NCI-H446 (cell line): Measurements from ENCODE around the gene KMT2E.
"Not testable (repeated sequence)": the region's sequence is repeated elsewhere in the genome, so short reads cannot be mapped to it uniquely, and the experiment has no call there.

Source experiments
- DNase-seq, 2 experiments: peaks; one replicate each; lab custom pipeline; 2025; lab: John Stamatoyannopoulos, UW

KMT2E gene, protein sequence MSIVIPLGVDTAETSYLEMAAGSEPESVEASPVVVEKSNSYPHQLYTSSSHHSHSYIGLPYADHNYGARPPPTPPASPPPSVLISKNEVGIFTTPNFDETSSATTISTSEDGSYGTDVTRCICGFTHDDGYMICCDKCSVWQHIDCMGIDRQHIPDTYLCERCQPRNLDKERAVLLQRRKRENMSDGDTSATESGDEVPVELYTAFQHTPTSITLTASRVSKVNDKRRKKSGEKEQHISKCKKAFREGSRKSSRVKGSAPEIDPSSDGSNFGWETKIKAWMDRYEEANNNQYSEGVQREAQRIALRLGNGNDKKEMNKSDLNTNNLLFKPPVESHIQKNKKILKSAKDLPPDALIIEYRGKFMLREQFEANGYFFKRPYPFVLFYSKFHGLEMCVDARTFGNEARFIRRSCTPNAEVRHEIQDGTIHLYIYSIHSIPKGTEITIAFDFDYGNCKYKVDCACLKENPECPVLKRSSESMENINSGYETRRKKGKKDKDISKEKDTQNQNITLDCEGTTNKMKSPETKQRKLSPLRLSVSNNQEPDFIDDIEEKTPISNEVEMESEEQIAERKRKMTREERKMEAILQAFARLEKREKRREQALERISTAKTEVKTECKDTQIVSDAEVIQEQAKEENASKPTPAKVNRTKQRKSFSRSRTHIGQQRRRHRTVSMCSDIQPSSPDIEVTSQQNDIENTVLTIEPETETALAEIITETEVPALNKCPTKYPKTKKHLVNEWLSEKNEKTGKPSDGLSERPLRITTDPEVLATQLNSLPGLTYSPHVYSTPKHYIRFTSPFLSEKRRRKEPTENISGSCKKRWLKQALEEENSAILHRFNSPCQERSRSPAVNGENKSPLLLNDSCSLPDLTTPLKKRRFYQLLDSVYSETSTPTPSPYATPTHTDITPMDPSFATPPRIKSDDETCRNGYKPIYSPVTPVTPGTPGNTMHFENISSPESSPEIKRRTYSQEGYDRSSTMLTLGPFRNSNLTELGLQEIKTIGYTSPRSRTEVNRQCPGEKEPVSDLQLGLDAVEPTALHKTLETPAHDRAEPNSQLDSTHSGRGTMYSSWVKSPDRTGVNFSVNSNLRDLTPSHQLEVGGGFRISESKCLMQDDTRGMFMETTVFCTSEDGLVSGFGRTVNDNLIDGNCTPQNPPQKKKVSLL (N-terminal part only)

DNA sequence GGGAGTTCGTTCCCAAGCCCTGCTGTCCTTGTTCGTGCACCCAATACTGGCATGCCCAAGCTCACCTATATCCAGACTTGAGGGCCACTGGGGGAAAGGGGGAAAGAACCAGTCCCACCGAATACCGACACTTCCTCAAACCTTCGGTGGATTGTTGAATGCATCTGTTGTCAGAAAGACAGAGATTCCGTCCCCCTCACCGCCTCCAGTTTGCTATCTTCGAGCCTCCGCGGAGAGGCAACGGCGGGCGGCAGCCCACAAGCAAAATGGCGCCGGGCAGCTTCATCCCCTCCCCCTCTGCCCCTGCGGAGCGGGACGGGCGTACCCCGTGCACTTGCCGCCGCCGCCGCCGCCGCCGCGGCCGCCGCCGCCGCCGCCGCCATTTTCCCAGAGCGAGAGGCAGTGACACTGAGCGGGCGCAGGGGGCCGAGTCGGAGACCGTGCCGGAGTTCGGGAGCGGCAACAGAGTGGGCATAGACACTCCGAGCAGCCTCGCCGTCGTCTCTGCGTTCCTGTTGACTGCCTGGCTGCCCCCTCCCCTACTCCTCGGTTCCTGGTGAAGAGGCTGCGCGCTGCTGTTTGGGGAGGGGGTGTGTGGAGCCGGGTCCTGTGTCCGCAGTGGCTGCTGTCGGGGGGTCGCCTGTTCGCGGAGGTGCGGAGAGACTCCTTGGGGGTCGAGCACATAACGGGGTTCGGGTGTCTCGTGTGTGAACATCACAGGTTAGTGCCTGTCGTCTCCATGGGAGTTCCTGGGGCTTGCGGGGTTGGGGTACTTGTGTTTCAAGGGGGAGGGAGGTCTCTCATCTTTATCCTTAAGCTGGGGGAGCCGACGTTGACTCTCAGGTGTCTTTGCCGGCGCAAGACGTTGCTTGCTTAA, at the start of gene KMT2E:
TSS of gene KMT2E (plus strand) at position 390 of the 877 bp plus-strand sequence. CDS start 26,748 bp downstream, outside the sequence.
- DNase-seq, result peak; percentile 63 to 88

DNA sequence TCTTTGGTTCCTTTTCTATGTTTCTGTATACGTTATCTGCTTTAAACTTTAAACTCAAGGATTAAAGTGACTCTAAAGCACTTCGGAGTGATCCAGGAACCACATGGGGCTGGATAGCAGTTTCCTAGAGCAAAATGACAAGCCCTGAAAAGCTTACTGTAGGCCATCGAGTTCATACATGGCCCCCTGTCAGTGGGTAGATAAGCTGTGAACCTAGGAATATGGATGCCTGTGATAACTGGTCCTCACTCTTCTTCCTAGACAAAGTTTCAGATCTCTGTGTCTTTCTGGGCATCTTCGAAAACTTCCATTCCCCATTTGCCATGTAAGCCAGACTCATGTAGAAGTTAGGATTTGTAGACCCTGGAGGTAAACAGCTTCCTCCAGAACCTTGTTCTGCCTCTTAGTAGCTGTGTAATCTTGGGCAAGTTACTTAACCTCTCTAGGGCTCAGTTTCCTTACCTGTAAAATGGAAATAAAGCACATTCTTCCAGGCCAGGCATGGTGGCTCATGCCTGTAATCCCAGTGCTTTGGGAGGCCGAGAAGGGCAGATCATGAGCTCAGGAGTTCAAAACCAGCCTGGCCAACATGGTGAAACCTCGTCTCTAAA, 49.3 kb upstream of the KMT2E start:
- no peak for DNase-seq

DNA sequence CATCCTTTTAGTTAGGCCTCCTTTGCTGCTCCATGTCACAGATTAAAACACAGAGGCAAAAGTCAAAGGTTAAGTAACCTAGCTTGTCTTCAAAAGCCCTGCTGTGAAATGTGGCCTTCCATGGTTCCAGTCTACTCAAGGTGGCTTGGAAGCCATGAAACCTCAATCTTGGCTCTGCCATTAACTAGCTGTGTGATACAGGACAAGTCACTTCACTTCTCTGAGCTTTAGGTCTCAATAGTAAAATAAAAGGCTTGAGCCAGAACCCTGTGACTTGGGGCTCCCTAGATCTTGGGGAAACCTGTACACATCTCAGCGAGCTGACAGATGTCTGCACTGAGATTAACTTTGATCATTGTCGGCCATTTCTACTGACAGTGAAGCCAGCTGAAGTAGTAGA, 48.0 kb upstream of the KMT2E start:
- DNase-seq, result no peak

DNA sequence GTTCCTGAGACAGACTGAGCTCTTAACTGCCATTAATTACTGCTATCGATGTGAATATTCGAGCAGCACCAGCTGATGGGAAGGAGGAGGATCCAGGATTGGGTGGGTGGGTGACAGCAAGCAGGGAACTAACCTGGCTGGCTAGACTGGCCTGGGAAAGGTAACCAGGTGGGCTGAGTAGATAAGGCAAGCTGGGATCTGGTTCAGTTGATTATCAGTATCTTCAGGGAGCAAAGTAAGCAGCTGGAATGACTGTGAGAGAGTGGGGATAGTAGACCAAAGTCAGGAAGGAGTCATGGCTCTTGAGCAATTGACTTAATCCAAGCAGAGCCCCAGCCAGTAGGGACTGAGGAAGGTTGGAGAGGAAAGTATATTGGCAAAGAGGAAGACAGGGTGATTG, 46.9 kb upstream of the KMT2E start:
- DNase-seq, result no peak

DNA sequence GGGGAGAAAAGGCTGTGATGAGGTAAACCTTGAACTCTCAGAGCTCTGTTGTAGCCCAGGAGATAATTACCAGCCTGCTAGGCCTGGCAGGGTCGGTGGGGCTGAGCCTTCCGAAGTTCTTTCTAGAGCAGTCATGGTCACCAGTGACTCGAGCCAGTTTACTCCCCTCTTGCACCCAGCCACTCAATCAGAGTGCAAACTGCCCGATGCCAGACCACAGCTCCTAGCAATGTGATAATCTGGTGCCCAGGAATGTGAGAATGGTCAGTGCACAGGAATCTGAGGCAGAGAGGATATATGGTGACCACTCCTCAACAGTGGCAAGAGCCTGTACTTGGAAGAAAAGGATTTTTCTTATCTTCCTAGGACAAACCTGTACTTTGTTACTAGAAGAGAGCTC, 46.4 kb upstream of the KMT2E start:
- no peak for DNase-seq

DNA sequence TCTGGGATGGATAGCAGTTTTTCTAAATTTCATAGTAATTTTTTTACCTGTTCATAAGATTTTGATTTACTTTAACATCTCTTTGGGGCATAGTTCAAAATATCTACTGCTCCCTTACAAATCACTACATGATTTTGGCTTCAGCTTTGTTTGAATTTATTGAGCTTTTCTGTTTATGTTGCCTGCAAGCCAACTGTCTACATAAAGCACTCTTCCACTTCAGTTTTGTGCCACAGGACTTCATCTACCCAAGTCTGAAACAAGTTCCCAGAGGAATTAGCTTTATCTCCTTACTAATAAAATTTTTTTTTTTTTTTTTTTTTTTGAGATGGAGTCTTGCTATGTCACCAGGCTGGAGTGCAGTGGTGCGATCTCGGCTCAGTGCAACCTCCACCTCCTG, 45.4 kb upstream of the KMT2E start:
- DNase-seq, result no peak

DNA sequence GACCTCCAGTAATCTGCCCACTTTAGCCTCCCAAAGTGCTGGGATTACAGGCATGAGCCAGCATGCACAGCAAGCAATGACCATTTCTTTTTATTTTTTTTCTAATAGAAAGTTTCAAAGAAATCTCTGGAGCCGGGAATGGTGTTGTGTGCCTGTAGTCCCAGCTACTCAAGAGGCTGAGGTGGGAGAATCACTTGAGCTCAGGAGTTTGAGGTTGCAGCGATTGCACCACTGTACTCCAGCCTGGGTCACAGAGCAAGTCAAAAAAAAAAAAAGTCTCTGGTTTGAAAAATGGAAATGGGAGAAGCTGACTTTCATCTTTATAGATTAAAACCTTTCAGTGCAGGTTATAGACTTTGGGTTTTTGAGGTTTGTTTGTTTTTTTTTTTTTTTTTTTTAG, 44.8 kb upstream of the KMT2E start:
- no peak for DNase-seq

DNA sequence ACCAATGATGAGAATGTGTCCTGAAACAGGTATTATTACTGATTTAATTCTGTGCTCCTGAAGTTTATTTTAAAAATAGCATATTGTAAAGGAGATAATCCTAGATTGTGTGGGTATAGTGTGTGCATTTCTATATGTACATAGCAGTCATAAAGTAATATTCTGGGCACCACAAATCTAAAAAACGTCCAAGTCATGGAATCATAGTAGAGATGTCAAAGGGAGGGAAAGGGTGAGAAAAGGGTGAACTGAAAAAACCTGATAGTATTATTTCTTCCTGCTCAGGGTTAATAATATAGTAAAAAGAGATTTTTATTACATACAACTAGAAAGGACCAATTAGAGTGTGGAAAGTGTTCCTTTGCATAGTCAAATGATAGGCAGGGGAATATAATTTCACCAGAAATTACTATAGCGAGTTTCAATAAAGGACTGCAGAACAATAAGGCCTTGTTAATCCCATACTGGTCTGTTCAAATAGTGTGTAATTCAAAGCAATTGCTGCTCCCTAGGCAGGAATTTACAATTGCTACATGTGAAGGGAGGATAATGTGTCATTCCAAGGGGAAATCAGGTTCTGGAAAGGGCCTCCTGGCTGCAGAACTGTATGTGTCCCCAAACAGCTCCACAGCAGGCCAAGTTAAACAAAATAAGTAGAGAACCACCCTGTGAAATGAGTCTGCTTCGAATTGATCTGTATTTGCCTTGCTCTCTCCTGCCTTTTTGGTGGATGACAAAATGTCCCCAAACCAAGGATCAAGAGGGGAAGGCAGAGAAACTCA, 42.5 kb upstream of the KMT2E start:
- no peak for DNase-seq

DNA sequence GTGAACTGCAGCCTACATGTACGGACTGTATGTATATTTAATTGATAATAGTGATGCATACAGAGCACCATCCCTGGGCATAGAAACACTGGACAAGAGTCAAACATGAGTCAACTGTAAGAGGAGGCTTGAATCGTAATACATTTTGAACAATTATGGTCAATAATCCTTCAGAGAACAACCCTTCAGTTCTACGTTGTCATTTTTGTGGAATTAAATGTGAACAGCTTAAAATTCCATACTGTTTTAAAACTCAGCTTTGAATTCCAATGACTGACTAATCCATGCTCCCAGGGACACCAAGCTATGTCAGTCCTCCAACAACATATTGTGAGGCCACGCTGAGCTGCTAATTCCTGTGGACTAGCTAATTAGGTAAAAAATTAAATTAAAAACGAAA, 41.5 kb upstream of the KMT2E start:
- no peak for DNase-seq

DNA sequence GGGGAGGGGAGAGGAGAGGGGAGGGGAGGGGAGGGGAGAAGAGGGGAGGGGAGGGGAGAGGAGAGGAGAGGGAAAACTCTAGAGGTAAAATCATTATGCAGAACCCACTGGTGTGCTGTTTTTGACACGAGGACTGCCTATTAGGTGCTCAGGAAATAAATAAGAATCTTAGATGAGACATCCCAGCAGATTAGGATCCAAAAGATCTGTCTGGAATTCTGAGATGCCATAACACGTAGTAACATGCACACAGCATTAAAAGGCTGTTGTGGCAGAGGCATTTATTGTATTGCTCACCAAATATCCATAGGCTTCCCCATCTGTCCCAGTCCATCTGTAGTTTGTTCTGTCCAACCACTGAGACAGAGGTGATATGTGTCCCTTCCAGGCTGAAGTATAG, 40.8 kb upstream of the KMT2E start:
- no peak for DNase-seq

DNA sequence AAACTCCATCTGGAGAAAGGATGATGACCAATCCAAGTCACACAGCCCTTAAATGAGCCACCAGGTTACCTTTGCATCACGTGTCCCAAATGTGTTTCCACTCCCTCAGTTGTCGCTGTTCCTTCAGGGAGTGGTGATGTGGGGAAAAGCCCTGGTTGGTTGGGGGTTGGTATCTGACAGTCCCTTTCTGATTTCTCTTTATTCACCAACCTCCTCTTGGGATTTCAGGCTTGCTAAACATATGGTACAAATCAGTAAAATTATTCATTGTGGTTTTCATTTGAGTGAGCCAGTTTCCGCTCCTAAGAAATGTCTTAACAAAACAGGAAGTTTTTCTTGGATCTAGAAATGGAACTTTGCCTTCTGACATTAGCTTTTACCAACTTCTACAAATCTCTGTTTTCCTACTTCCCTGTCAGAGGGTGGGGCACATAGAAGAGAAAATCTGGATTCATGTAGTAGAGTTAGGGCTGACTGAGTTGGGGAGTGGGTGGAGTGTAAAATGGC, 40.0 kb upstream of the KMT2E start:
- no peak for DNase-seq

DNA sequence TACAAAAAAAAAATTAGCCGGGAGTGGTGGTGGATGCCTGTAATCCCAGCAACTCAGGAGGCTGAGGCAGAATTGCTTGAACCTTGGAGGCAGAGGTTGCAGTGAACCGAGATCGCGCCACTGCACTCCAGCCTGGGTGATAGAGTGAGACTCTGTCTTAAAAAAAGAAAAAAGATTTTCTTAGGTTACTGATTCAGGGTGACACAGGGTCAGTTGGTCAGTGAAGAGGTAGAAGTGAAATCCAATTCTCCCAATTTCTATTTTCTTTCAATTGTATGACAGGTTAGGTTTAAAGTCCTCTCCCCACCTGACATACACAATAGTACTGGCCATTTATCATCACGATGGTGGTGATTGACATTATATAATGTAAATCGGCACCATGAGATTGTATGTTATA, 38.5 kb upstream of the KMT2E start:
- DNase-seq, result not testable (repeated sequence)

DNA sequence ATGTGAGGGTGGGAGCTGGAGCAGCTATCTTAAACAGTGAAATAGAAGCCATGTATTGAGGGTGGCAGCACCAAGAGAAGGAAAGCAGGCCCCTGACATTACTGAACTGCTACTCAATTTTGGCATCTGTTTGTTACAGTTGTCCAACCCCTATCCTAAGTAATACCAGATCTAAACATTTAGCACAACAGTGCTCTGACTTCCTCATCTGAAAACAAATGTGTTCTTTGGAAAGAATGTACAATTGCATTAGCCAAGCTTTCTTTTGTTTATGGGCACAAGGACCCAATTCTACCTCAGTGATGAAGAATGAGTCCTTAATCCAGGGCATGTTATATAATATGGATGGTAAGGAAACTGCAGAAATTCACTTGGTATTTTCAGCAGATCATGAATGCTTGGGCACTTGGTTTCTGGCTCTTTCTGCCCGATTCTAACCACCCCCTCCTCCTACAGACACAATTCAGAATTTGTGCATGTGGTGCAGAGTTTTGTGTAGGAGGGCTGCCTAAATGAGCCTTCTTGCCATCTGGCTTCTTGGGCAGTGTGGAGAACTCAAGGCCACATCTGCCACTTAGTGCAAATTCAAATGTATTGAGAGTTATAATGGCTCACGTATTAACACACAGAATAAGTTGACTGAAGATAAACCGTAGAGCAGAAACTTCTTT, 36.9 kb upstream of the KMT2E start:
- DNase-seq, result peak in 1 of 2 experiments; percentile 73

DNA sequence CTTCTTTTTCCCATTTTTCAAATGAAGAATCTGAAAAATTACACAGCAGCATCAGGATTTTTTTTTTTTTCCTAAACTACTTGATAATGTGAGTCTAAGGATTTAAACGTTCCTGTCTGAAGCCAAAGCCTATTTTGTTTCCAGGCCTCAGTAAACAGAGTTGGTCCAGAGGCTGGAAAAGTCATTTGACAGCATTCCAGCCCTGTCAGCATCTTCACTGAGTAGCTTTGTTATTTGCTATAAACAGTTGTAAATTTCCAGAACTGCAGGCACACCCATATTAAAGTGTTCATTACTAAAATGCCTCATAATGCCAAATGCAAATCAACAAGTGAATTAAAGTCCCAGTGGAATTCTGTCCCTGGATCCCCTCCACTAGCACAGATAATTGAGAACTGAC, 35.5 kb upstream of the KMT2E start:
- no peak for DNase-seq

DNA sequence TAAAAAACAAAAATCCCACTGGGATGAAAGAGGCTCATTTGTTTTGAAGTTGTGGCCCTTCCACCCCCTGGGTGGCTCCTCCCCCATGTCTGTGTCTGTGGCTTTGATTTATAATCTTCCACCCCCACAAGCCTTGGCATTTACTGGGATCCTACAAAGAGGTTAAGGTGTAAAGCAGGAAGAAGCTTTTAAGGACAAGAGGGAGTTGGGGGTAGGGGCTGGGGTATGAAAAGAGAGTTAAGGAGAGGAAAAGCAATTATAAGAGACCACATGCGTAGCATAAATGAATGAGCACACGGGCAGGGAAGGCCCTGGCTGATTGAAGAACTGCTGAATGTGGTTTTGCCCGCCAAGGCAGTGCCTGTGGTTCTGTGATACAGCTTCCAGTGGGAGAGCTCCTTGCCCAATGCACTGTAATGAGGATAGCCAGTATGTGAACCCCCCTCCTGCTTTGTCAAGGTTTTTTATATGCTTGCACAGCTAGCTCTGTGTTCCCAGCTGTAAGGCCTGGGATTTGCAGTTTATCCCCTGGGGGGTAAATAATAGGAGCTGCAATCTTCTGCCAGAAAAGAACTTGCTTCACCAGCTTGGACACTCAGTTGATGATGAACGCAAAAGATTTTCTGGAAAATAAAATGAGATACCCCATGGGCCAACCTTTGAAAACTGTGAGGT, 34.7 kb upstream of the KMT2E start:
- peak; percentile 12 to 72 for DNase-seq

DNA sequence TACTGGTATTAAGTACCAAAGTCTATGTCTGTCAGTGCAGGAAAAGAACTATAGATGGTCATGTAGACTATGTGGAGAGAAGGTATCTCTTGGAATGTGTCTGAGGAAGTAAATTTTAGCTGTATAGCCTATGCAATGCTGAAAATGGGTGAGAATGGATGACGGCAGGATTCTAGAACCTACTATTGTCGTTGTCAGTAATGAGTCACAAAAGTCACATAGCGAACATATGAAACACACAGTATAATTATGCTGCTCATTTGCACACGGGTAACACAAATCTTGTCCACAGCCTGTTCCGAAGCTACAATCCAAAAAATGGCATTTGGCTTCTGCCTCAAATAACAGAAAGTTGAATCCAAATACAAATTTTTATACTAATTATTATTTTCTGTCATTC, 33.6 kb upstream of the KMT2E start:
- DNase-seq, result no peak

DNA sequence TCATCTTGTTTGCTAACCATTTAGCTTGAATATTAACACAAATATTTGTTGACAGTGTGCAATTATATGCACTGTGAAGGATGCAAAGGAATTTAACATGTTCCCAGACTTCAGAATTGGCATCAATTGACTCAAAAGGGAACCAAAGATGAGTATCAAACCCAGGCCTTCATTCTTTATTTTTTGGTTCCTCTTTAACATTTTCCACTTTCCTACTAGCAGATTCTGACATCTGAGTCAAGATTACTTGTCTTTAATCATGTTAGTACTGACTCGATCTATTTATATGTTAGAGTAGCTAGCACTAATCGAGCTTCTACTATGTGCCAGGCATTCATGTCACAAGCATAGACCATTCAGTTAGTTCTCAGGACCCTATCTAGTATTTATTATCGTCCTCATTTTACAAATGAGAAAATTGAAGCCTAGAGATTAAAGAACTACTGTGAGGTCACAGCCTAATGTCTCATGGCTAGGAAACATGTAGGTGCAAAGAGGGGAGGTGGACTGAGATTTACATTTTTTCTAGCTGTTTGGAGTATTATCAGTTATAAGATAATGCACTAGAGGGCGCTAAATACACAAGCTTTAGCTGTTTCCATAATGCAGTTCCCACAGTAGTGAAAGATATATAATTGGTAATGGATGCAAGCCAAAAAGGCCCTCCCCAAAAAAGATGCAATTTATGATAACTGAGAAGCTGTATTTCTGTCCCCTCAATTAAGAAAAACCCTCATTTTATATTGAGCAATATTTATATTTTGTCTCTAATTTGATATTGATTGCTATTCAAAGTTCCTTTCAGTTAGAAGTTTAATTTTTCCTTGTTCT, 32.9 kb upstream of the KMT2E start:
- peak; percentile 18 to 65 for DNase-seq

DNA sequence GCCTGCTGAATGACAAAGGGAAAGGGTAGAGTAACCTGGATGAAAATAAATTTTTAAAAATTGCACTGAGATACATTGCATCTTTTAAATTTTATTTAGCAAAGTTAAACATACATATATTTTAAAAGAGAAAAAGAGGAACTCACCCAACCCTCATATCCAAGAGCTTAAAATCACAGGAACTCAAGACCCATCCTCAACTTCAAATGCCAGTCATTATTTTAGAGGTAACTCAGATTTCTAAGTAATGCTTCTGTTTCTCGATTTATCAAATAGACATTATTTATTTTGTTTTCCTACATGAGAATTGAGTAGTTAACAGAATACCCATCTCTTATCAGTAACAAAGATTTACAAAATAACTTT, 32.4 kb upstream of the KMT2E start:
- DNase-seq, result no peak
